GM12878 (cell line): ENCODE results near the gene RRBP1. TPM values are rescaled to one million over a fixed set of nuclear protein-coding genes. Genes with fewer than 3 reads are reported as not detected.

ENCODE experiments used
- ATAC-seq: fragments of 200-7000 bp; cut with Tn5 transposase; 3 replicates; pipeline ENCODE4 v1.9.1; 2020; ENCODE audit warnings: mild to moderate bottlenecking, moderate library complexity
- BruUV-seq: library from RNA; stranded (reverse); fragments of 400-500 nt; replicated peaks from 2 replicates; lab custom pipeline; 2021; lab: Mats Ljungman, UMichigan
- CTCF ChIA-PET: fragments of 300-600 bp; sonication (Branson Sonifier 250); formaldehyde crosslinking; extraction: SDS; loops from one replicate; lab custom pipeline; 2021; ENCODE audit warnings: inconsistent platforms; lab: Yijun Ruan, JAX
- POLR2A ChIA-PET: fragments of 350-600 bp; formaldehyde crosslinking; extraction: SDS; loops from one replicate; lab custom pipeline; 2021; ENCODE audit warnings: inconsistent platforms; lab: Charles Lee
- RAD21 ChIA-PET: fragments of 300-600 bp; sonication (Branson Sonifier 250); formaldehyde crosslinking; loops from one replicate; lab custom pipeline; 2023; ENCODE audit warnings: antibody characterized with exemption; ENCODE audit not compliant: unreplicated experiment; lab: Charles Lee
- SMC1A ChIA-PET: fragments of 300-600 bp; sonication (Branson Sonifier 250); formaldehyde crosslinking; loops from one replicate; lab custom pipeline; 2023; ENCODE audit not compliant: unreplicated experiment, uncharacterized antibody; lab: Charles Lee
- DNase-seq: peaks from one replicate; pipeline ENCODE4 v3.0.0-alpha.2; 2011; ENCODE audit warnings: low read depth, low spot score
- FAIRE-seq: peaks from 3 replicates; lab custom pipeline; 2011; peaks lifted over from hg19 to GRCh38; lab: Jason Lieb, UNC
- H2AFZ ChIP-seq: 2 replicates; pipeline ENCODE4 v1.6.0; 2011; ENCODE audit warnings: low read depth, low read length, control low read depth; ENCODE audit not compliant: control insufficient read depth
- H3K27ac ChIP-seq: 2 replicates; pipeline ENCODE4 v1.5.1; 2011; ENCODE audit warnings: control low read depth; ENCODE audit not compliant: control insufficient read depth, insufficient read depth
- H3K27me3 ChIP-seq, 2 experiments: replicated peaks in 1 of 2; 2 replicates each; pipeline versions ENCODE4 v1.6.0 to v1.6.1; 2011; ENCODE audit warnings: low read length in 1 of 2; ENCODE audit not compliant: control insufficient read depth in 2 of 2, insufficient read depth in 2 of 2
- H3K36me3 ChIP-seq, 2 experiments: 2 replicates each; pipeline ENCODE4 v1.5.1; 2011; ENCODE audit warnings: low read length in 1 of 2; ENCODE audit not compliant: control insufficient read depth in 2 of 2, insufficient read depth in 2 of 2
- H3K4me1 ChIP-seq: 2 replicates; pipeline ENCODE4 v1.6.1; 2011; ENCODE audit warnings: mild to moderate bottlenecking, low read length, moderate library complexity, mixed read lengths; ENCODE audit not compliant: control insufficient read depth, insufficient read depth
- H3K4me2 ChIP-seq: 2 replicates; pipeline ENCODE4 v1.6.0; 2011; ENCODE audit warnings: control low read depth; ENCODE audit not compliant: control insufficient read depth, insufficient read depth
- H3K4me3 ChIP-seq: fragments of 200-600 bp; sonication (generic); 2 replicates; pipeline ENCODE4 v1.5.1; 2016
- H3K79me2 ChIP-seq: 2 replicates; pipeline ENCODE4 v1.6.0; 2011; ENCODE audit warnings: low read length; ENCODE audit not compliant: control insufficient read depth, insufficient read depth
- H3K9ac ChIP-seq: 2 replicates; pipeline ENCODE4 v1.8.0; 2011; ENCODE audit warnings: low read length, control low read depth, mixed read lengths; ENCODE audit not compliant: control insufficient read depth, insufficient read depth
- H3K9me3 ChIP-seq: replicated peaks from 3 replicates; pipeline ENCODE4 v1.5.1; 2011; ENCODE audit warnings: mild to moderate bottlenecking, low read length; ENCODE audit not compliant: control insufficient read depth, insufficient read depth
- H4K20me1 ChIP-seq: 2 replicates; pipeline ENCODE4 v1.6.0; 2011; ENCODE audit not compliant: control insufficient read depth, insufficient read depth
- CBX3 ChIP-seq: fragments of 200-600 bp; sonication (generic); IDR thresholded peaks from 2 replicates; pipeline ENCODE4 v1.6.1; 2016; ENCODE audit warnings: low read depth, borderline replicate concordance
- HDAC2 ChIP-seq: fragments of 200-600 bp; sonication (generic); IDR thresholded peaks from 2 replicates; pipeline ENCODE4 v1.6.1; 2017
- MYC ChIP-seq: IDR thresholded peaks from 2 replicates; pipeline ENCODE4 v1.6.1; 2011; ENCODE audit warnings: mild to moderate bottlenecking, low read length, moderate library complexity, inconsistent platforms; ENCODE audit not compliant: insufficient read depth, insufficient replicate concordance, insufficient read length, severe bottlenecking
- POLR2A ChIP-seq: IDR thresholded peaks from 2 replicates; pipeline ENCODE4 v1.6.1; 2011; ENCODE audit warnings: low read depth, mild to moderate bottlenecking, low read length
- SIN3A ChIP-seq: IDR thresholded peaks from 2 replicates; pipeline ENCODE4 v1.6.1; 2012; ENCODE audit warnings: low read depth, low read length, improper control_type of control experiment
- SMC3 ChIP-seq: IDR thresholded peaks from 2 replicates; pipeline ENCODE4 v1.6.1; 2011; ENCODE audit warnings: low read length, improper control_type of control experiment, borderline replicate concordance
- ZBED1 ChIP-seq: IDR thresholded peaks from 2 replicates; pipeline ENCODE4 v1.6.1; 2016; ENCODE audit warnings: borderline replicate concordance
- WGBS: methylation state at CpG from one replicate; pipeline ENCODE4 v1.1.6; 2016; ENCODE audit warnings: low lambda C conversion rate; ENCODE audit not compliant: insufficient replicate concordance, insufficient coverage; ENCODE audit errors: missing lambda C conversion rate; 5-methylcytosine and 5-hydroxymethylcytosine counted together
- in situ Hi-C: fragments of 300-500 bp; cut with MboI; formaldehyde crosslinking; loops from 9 replicates; pipeline ENCODE4 v1.14.3; 2018; ENCODE audit warnings: mixed read lengths
- intact Hi-C: fragments of 100-400 bp; cut with micrococcal nuclease; formaldehyde crosslinking; loops from one replicate; pipeline ENCODE4 v1.14.2; 2022; ENCODE audit not compliant: unreplicated experiment
- polyA plus RNA-seq, 11 experiments: library from polyadenylated mRNA; depleted of rRNA in 4 of 11; unstranded in 6 of 11; stranded (reverse) in 5 of 11; fragments of >200 nt; fragmentation: Nextera tagmentation in 4 of 11; fragmentation: Illumina TruSeq in 1 of 11; extraction: Ambion mirVana in 4 of 11; extraction: Trizol in 1 of 11; gene quantifications; 1 replicate in 1 of 11; 2 replicates in 10 of 11; pipeline versions ENCODE4 v1.2.1 to v1.2.3, GENCODE V29; 2011 to 2016; ENCODE audit warnings: inconsistent platforms in 2 of 11, missing spikeins in 2 of 11, low read depth in 1 of 11
- total RNA-seq, 4 experiments: library from RNA; depleted of rRNA in 3 of 4; stranded (reverse); fragments of >200 nt in 3 of 4; fragmentation: Illumina TruSeq in 1 of 4; extraction: Trizol in 1 of 4; gene quantifications; 2 replicates each; pipeline versions ENCODE4 v1.2.1 to v1.2.3, GENCODE V29; 2013 to 2021
- TF ChIP-seq, protein P1 (sequence below): fragments of 450-650 bp; formaldehyde crosslinking; IDR thresholded peaks from 2 replicates; pipeline ENCODE4 v1.5.0; 2022; ENCODE audit warnings: mild to moderate bottlenecking, missing genetic modification characterization
- TF ChIP-seq, protein P2 (sequence below), 3 experiments: IDR thresholded peaks in 2 of 3; conservative IDR thresholded peaks in 1 of 3; 2 replicates each; pipeline ENCODE4 v1.5.1; 2011; ENCODE audit warnings: low read depth in 3 of 3, low read length in 3 of 3, mild to moderate bottlenecking in 3 of 3, control low read depth in 2 of 3, moderate library complexity in 2 of 3, inconsistent platforms in 1 of 3, mixed read lengths in 1 of 3; ENCODE audit not compliant: control insufficient read depth in 2 of 3, insufficient read depth in 1 of 3; ENCODE audit errors: extremely low read depth in 1 of 3
- TF ChIP-seq, protein P3 (sequence below): fragments of 450-650 bp; IDR thresholded peaks from 2 replicates; pipeline ENCODE4 v1.6.1; 2017; ENCODE audit warnings: low read depth, mild to moderate bottlenecking, moderate library complexity
- TF ChIP-seq, protein P4 (sequence below): fragments of 450-650 bp; conservative IDR thresholded peaks from 2 replicates; pipeline ENCODE4 v1.6.1; 2017; ENCODE audit warnings: mild to moderate bottlenecking, moderate library complexity

RRBP1 gene
- total and polyA plus RNA-seq, 10 of the 15 experiments (the other 5 are each of a cell fraction or from before 2014, with no cell fraction given), result 1.2 to 57.4 (median 24.6) TPM

DNA sequence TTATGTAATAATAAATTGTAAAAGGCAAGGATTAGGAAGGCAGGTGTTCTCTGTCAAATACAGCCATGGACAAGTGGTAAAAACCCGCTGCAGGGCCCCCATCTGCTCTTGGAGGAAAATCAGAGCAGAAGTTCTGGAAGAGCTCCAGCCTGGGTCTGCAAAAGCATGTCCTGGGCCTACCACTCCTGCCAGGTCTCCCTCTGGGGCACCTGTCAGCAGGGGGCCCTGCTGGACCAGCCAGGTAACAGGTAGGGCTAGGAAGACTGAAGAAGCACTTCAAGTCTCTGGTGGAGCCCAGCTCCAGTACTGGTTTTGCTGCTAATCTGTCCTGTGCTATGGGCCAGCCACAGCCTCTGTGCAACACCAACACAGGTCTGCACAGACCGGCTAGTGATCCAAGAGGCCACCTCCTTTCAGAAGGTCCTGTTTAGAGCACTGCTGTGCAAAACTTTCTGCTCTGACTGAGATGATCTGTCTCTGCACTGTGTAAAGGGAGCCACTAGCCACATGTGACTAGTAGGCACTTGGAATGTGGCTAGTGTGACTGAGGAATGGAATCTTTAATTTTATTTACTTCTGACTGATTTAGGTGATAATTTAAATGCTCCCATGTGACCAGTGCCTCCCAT, 30.2 kb downstream of the RRBP1 start (continued):
- TF ChIP-seq, protein P1, sequence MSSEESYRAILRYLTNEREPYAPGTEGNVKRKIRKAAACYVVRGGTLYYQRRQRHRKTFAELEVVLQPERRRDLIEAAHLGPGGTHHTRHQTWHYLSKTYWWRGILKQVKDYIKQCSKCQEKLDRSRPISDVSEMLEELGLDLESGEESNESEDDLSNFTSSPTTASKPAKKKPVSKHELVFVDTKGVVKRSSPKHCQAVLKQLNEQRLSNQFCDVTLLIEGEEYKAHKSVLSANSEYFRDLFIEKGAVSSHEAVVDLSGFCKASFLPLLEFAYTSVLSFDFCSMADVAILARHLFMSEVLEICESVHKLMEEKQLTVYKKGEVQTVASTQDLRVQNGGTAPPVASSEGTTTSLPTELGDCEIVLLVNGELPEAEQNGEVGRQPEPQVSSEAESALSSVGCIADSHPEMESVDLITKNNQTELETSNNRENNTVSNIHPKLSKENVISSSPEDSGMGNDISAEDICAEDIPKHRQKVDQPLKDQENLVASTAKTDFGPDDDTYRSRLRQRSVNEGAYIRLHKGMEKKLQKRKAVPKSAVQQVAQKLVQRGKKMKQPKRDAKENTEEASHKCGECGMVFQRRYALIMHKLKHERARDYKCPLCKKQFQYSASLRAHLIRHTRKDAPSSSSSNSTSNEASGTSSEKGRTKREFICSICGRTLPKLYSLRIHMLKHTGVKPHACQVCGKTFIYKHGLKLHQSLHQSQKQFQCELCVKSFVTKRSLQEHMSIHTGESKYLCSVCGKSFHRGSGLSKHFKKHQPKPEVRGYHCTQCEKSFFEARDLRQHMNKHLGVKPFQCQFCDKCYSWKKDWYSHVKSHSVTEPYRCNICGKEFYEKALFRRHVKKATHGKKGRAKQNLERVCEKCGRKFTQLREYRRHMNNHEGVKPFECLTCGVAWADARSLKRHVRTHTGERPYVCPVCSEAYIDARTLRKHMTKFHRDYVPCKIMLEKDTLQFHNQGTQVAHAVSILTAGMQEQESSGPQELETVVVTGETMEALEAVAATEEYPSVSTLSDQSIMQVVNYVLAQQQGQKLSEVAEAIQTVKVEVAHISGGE (CRISPR knock-in tag), result no peak
- TF ChIP-seq, protein P2, sequence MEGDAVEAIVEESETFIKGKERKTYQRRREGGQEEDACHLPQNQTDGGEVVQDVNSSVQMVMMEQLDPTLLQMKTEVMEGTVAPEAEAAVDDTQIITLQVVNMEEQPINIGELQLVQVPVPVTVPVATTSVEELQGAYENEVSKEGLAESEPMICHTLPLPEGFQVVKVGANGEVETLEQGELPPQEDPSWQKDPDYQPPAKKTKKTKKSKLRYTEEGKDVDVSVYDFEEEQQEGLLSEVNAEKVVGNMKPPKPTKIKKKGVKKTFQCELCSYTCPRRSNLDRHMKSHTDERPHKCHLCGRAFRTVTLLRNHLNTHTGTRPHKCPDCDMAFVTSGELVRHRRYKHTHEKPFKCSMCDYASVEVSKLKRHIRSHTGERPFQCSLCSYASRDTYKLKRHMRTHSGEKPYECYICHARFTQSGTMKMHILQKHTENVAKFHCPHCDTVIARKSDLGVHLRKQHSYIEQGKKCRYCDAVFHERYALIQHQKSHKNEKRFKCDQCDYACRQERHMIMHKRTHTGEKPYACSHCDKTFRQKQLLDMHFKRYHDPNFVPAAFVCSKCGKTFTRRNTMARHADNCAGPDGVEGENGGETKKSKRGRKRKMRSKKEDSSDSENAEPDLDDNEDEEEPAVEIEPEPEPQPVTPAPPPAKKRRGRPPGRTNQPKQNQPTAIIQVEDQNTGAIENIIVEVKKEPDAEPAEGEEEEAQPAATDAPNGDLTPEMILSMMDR (IDR thresholded peaks at IDR 0.05 in 2 of 3, conservative IDR thresholded peaks at IDR 0.05 in 1 of 3; ENCODE audit: control insufficient read depth in 2 of 3, extremely low read depth in 1 of 3, insufficient read depth in 1 of 3, low read depth in 3 of 3, low read length in 3 of 3), result peak in 2 of 3 experiments; percentile 16 to 17; a peak in 3 of 6 replicates
- TF ChIP-seq MYC (no peak), POLR2A (no peak)

DNA sequence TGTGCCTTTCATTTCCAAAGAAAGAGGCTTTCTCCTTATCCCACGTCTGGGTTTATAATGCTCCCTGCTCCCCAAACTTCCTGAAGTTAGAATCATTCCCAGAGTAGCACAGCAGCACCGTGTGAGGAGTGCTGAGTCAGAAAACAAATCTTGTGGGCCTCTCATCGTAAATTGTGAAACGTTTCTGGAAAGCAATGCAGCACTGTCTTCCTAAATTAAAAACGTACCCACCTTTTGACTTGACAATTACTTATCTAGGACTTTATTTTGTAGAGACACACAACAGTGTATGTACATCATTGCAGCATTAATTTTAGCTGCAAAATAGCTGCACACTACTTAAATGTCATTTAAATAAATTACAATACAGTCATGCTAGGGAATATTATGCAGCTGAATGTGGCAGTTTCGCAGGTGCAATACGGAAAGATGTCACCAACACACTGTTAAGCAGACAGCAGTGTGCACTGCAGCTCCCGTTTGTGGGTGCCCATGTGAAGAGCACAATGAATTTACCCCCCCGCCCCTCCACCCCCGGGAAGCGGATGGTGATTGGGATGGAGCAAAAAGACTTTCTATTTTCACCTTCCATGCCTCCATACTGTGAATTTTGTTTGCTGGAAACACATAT, 30.8 kb downstream of the RRBP1 start:
- H3K36me3 ChIP-seq, result peaks cover 2 to 7% of the 10 kb centered on the region in 2 experiments; a peak in 3 of 4 replicates
- no peak overlapping the region for H3K4me2 ChIP-seq
- ChIA-PET RAD21 (no interaction called here), CTCF (interaction anchor here (0.6 to 2.7 kb wide), 3 partner anchors 247 to 348 kb away, joined by 3 to 8 read pairs (median 5); no protein-coding TSS in a partner anchor), SMC1A (interaction anchor here (0.8 to 1.1 kb wide), 3 partner anchors 245 to 293 kb away, joined by 3 read pairs; no protein-coding TSS in a partner anchor), POLR2A (no interaction called here)
- H3K27me3 ChIP-seq, result no peaks in the 10 kb centered on the region
- H4K20me1 ChIP-seq, result no peaks in the 10 kb centered on the region
- no peak overlapping the region for H2AFZ ChIP-seq
- no peak for ATAC-seq
- no peaks in the 10 kb centered on the region for H3K9me3 ChIP-seq
- H3K9ac ChIP-seq, result no peak overlapping the region
- DNase-seq, result no peak
- intact Hi-C loops, result loop anchor here (10.0 kb wide), 1 partner anchor 244 kb away; no protein-coding TSS in a partner anchor
- H3K4me1 ChIP-seq, result peaks cover 9% of the 10 kb centered on the region
- FAIRE-seq, result no peak
- no peak overlapping the region for H3K4me3 ChIP-seq
- in situ Hi-C loops, result no loop called here
- no peak overlapping the region for H3K27ac ChIP-seq
- 63% methylated on average over 11 of the region's 11 CpGs for WGBS
- H3K79me2 ChIP-seq, result no peaks in the 10 kb centered on the region; the same call in 1 of the 2 replicates
- no TSS peak for BruUV-seq
- TF ChIP-seq, protein P3, sequence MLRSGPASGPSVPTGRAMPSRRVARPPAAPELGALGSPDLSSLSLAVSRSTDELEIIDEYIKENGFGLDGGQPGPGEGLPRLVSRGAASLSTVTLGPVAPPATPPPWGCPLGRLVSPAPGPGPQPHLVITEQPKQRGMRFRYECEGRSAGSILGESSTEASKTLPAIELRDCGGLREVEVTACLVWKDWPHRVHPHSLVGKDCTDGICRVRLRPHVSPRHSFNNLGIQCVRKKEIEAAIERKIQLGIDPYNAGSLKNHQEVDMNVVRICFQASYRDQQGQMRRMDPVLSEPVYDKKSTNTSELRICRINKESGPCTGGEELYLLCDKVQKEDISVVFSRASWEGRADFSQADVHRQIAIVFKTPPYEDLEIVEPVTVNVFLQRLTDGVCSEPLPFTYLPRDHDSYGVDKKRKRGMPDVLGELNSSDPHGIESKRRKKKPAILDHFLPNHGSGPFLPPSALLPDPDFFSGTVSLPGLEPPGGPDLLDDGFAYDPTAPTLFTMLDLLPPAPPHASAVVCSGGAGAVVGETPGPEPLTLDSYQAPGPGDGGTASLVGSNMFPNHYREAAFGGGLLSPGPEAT, result no peak
- TF ChIP-seq HDAC2 (no peak), SIN3A (no peak), CBX3 (no peak), ZBED1 (no peak), SMC3 (no peak)
- TF ChIP-seq, protein P4, sequence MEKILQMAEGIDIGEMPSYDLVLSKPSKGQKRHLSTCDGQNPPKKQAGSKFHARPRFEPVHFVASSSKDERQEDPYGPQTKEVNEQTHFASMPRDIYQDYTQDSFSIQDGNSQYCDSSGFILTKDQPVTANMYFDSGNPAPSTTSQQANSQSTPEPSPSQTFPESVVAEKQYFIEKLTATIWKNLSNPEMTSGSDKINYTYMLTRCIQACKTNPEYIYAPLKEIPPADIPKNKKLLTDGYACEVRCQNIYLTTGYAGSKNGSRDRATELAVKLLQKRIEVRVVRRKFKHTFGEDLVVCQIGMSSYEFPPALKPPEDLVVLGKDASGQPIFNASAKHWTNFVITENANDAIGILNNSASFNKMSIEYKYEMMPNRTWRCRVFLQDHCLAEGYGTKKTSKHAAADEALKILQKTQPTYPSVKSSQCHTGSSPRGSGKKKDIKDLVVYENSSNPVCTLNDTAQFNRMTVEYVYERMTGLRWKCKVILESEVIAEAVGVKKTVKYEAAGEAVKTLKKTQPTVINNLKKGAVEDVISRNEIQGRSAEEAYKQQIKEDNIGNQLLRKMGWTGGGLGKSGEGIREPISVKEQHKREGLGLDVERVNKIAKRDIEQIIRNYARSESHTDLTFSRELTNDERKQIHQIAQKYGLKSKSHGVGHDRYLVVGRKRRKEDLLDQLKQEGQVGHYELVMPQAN, result no peak
